SU-DHL-6 (cell line): Measurements from ENCODE around the gene U2AF2.
A peak's percentile ranks its signal among the peaks of the same experiment; 100 is the strongest.

Experiments
- CTCF ChIP-seq: fragments of 200-600 bp; sonication (generic); IDR thresholded peaks from one replicate; pipeline ENCODE4 v1.5.1; 2017; ENCODE audit warnings: antibody characterized with exemption, mild to moderate bottlenecking, low read length, moderate library complexity; ENCODE audit not compliant: insufficient read depth, poor library complexity, severe bottlenecking
- EZH2phosphoT487 ChIP-seq: fragments of 200-600 bp; sonication (generic), shearing (Covaris generic); conservative IDR thresholded peaks from 2 replicates; pipeline ENCODE4 v1.6.1; 2018; ENCODE audit warnings: mild to moderate bottlenecking, antibody characterized with exemption, low read length, moderate library complexity, mixed read lengths

GRCh38 chr19:55638864-55639359 lies 15.9 kb upstream of the U2AF2 start:
- TF ChIP-seq CTCF: peak; percentile 75
- TF ChIP-seq EZH2phosphoT487: no peak
